ENCODE results near the gene ASIC2. TPM values are rescaled to one million over a fixed set of nuclear protein-coding genes. Genes with fewer than 3 reads are reported as not detected.

ASIC2 gene
- total RNA-seq, 1 experiment from 2014 or later: not detected

- CTCF ChIA-PET: no interaction called here
Measured at GRCh38 chr17:33019161-33019890, 273.8 kb downstream of the ASIC2 start.

GRCh38 chr17:33017366-33017765 is 275.7 kb downstream of the ASIC2 start:
- H3K4me1 Mint-ChIP-seq (ENCODE audit: low read depth, unreplicated experiment): peaks cover 16% of the 10 kb centered on the region
- TF ChIP-seq CTCF (IDR thresholded peaks at IDR 0.05; ENCODE audit: insufficient read depth in 1 of 2, low read depth in 1 of 2, low read length in 1 of 2, severe bottlenecking in 1 of 2, unreplicated experiment in 1 of 2): no peak
- H3K27me3 ChIP-seq (replicated peaks; ENCODE audit: control insufficient read depth, insufficient read depth, low read length): no peaks in the 10 kb centered on the region
- H3K27ac Mint-ChIP-seq (ENCODE audit: unreplicated experiment): no peak overlapping the region
- no TSS peak for BruUV-seq (replicated peaks)
- no peaks in the 10 kb centered on the region for H3K36me3 ChIP-seq (ENCODE audit: control insufficient read depth, insufficient read depth, low read length)
- no peak overlapping the region for H3K4me3 Mint-ChIP-seq (ENCODE audit: unreplicated experiment)
- H3K27me3 Mint-ChIP-seq (ENCODE audit: insufficient read depth, unreplicated experiment): peaks cover 4% of the 10 kb centered on the region
- H3K4me3 ChIP-seq (ENCODE audit: low read depth, low read length): no peak overlapping the region
- POLR2A ChIA-PET: no interaction called here
- H3K9me3 ChIP-seq: no peaks in the 10 kb centered on the region
- no peaks in the 10 kb centered on the region for H3K9me3 Mint-ChIP-seq (ENCODE audit: unreplicated experiment)
- intact Hi-C loops (cut with micrococcal nuclease; ENCODE audit: unreplicated experiment): no loop called here
- peaks cover 12% of the 10 kb centered on the region for H3K4me1 ChIP-seq
- CTCF ChIA-PET: no interaction called here
- no peaks in the 10 kb centered on the region for H3K36me3 Mint-ChIP-seq (ENCODE audit: insufficient read depth, unreplicated experiment)
- DNase-seq: no peak

More at GRCh38 chr17:33019161-33019890, 273.8 kb downstream of the ASIC2 start:
- Histone ChIP-seq H3K9me3 (no peaks in the 10 kb centered on the region), H3K36me3 (ENCODE audit: control insufficient read depth, insufficient read depth, low read length) (no peaks in the 10 kb centered on the region), H3K27me3 (replicated peaks; ENCODE audit: control insufficient read depth, insufficient read depth, low read length) (no peaks in the 10 kb centered on the region), H3K4me1 (peaks cover 6% of the 10 kb centered on the region; the same call in 1 of the 2 replicates), H3K4me3 (ENCODE audit: low read depth, low read length) (no peak overlapping the region)
- peaks cover 7% of the 10 kb centered on the region for H3K4me1 Mint-ChIP-seq (ENCODE audit: low read depth, unreplicated experiment)
- H3K27me3 Mint-ChIP-seq (ENCODE audit: insufficient read depth, unreplicated experiment): peaks cover 11% of the 10 kb centered on the region
- no peak overlapping the region for H3K27ac Mint-ChIP-seq (ENCODE audit: unreplicated experiment)
- no peaks in the 10 kb centered on the region for H3K36me3 Mint-ChIP-seq (ENCODE audit: insufficient read depth, unreplicated experiment)
- POLR2A ChIA-PET: no interaction called here
- TF ChIP-seq CTCF (IDR thresholded peaks at IDR 0.05; ENCODE audit: insufficient read depth in 1 of 2, low read depth in 1 of 2, low read length in 1 of 2, severe bottlenecking in 1 of 2, unreplicated experiment in 1 of 2): no peak
- intact Hi-C loops (cut with micrococcal nuclease; ENCODE audit: unreplicated experiment): no loop called here
- DNase-seq: no peak
- H3K9me3 Mint-ChIP-seq (ENCODE audit: unreplicated experiment): no peaks in the 10 kb centered on the region
- no peak overlapping the region for H3K4me3 Mint-ChIP-seq (ENCODE audit: unreplicated experiment)
- BruUV-seq (replicated peaks): no TSS peak

- H3K4me3 ChIP-seq (ENCODE audit: low read depth, low read length): no peak overlapping the region
- CTCF ChIA-PET: no interaction called here
- H3K36me3 Mint-ChIP-seq (ENCODE audit: insufficient read depth, unreplicated experiment): no peaks in the 10 kb centered on the region
- no peak for DNase-seq
- no peaks in the 10 kb centered on the region for H3K36me3 ChIP-seq (ENCODE audit: control insufficient read depth, insufficient read depth, low read length)
- TF ChIP-seq CTCF (IDR thresholded peaks at IDR 0.05; ENCODE audit: insufficient read depth in 1 of 2, low read depth in 1 of 2, low read length in 1 of 2, severe bottlenecking in 1 of 2, unreplicated experiment in 1 of 2): no peak
- peaks cover 18% of the 10 kb centered on the region for H3K4me1 Mint-ChIP-seq (ENCODE audit: low read depth, unreplicated experiment)
- no TSS peak for BruUV-seq (replicated peaks)
- H3K9me3 ChIP-seq: no peaks in the 10 kb centered on the region
- H3K27ac Mint-ChIP-seq (ENCODE audit: unreplicated experiment): no peak overlapping the region
- H3K4me1 ChIP-seq: peaks cover 15% of the 10 kb centered on the region
- intact Hi-C loops (cut with micrococcal nuclease; ENCODE audit: unreplicated experiment): no loop called here
- H3K27me3 ChIP-seq (replicated peaks; ENCODE audit: control insufficient read depth, insufficient read depth, low read length): no peaks in the 10 kb centered on the region
- POLR2A ChIA-PET: no interaction called here
- H3K27me3 Mint-ChIP-seq (ENCODE audit: insufficient read depth, unreplicated experiment): peaks cover 4% of the 10 kb centered on the region
- no peak overlapping the region for H3K4me3 Mint-ChIP-seq (ENCODE audit: unreplicated experiment)
- no peaks in the 10 kb centered on the region for H3K9me3 Mint-ChIP-seq (ENCODE audit: unreplicated experiment)
Measured at GRCh38 chr17:33016920-33017319, 276.2 kb downstream of the ASIC2 start.

All from Caco-2 (cell line).